ENCODE measurements around the gene SH3BP4.

GRCh38 chr2:235064976-235065375, 113.2 kb downstream of the SH3BP4 start:
- TF ChIP-seq CTCF (optimal IDR thresholded peaks at IDR 0.05 in 1 of 3, IDR thresholded peaks at IDR 0.05 in 1 of 3, conservative IDR thresholded peaks at IDR 0.05 in 1 of 3; ENCODE audit: extremely low read depth in 1 of 3, insufficient read depth in 2 of 3, low read length in 3 of 3): no peak
- TF ChIP-seq EZH2 (IDR thresholded peaks at IDR 0.05; ENCODE audit: low read length): no peak
